GM19452 (cell line): ENCODE measurements around the gene GRAMD1B.

ENCODE experiments used
- ATAC-seq: cut with Tn5 transposase; IDR thresholded peaks from one replicate; pipeline ENCODE4 v1.9.1; 2021; ENCODE audit not compliant: unreplicated experiment

GRAMD1B gene

DNA sequence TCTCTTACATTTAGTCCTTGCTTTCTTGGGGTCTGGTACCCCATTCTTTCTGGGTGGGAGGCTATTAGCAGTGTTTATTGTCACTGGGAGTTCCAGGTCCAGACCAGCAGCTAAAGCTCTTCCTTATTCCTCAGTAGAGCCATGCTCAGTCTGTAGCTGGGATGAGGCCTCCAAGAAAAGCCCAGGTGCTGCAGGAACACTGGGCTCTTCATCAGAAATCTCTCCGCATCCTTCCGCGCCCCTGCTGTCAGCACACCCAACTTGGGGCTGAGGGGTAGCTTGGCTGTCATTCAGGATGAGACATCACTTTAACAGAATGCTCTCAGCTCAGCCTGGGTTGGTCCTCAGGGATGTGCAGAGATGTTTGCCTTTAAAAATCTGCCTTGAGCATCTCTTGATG, 97.5 kb downstream of the GRAMD1B start:
- no peak for ATAC-seq

DNA sequence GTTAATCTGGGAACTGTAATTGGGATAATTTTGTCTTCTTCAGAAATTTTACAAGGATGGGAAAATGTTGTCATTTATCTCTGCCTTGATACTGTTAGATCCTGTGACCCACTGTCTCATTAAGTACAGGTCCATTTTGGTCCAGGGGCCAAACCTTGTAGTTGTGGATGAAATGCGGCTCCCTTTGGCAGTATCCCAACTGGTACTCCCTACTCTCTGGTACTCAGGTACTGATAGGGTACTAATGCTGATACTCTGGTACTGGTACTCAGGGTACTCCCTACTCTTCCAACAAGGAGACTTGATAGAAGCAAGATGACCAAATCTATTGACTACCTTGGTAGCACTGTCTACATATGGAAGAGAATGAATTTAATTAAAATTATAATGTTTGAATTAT, 97.9 kb downstream of the GRAMD1B start:
- no peak for ATAC-seq

DNA sequence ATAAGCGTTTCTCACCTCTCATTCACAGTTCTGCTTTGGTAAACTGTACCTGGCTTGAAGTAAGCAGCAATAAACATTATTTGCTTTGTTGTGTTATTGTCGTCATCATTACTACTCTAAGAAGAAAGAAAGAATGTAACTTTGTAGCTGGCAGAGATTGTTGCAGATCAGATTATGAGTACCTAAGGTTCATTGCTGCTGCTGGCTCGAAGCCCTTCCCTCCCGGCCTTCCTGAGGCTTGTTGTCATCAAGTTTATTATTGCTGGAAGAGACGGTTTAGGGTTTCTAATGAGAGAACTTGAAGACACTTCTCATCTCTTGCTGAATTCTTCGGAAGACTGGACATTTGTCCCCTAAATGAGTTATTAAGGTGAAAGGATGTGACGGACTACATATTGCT, 101.3 kb downstream of the GRAMD1B start:
- ATAC-seq: no peak

DNA sequence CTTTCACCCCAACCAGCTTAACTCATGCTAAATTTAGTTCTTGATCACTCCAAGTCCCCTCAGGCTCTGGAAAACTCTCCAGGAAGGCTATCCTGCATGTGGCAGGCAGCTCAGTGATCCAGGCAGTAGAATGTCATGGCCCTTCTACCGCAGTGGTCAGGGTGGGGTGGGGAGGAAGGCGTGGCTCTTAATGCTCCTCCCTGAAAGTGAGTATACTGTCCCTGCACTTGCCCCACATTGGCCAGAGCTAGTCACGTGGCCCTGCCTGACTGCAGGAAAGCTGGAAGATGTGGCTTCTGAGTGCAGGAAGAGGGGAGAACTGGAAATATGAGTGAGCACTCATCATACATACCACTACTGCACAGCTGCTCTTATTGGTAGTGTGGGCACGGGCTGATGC, 102.1 kb downstream of the GRAMD1B start:
- ATAC-seq: no peak

DNA sequence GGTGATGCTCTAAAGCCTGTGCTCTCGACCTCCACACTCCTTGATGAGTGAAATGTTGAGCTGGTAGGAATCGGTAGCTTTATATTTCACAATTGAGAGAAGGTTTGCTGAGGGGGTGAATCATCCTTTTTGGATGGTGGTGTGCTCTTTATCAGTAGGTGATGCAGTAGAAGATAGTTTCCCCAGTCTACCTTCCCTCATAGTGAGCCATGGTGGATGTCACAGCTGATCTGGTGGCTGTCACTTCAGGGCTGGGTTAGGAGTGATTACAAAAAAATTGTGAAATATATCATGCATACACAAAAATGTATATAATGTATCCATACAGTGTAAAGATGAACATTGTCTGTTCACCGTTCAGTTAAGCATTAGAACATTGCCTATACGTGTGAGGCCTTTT, 105.3 kb downstream of the GRAMD1B start:
- ATAC-seq: no peak

DNA sequence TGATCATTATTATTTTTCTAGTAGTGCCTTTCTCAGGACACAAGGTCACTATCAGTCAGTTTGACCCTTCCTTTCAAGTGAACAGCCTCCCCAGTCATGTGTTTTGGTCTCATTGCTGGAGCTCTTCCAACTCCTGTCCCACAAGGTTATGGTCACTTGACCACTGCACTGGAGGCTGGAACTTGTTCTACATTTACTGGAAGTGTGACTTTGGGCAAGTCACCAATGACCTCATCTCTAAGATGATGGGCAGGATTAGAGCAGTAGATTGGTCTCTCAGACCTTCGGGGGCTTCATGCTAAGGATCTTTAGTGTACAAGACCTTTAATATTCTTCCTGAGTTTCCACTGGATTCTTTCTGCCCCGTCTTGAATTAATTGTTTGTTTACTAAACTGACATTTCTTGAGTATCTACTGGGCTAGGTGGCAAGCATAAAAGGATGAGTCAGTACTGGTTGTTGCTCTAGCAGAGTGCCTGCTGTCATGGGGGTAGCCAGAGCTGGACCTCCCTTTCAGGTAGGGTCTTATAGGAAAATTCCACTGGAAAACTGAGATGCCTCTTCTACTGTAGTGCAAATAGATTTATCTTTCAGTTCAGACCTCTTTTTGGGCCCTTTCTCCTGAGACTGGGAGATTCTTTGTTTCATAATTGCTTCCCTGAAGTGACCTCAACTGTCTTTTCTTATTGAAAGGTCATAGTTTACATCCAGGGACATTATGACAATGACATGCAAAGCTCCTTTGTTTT, 106.8 kb downstream of the GRAMD1B start:
- no peak for ATAC-seq

DNA sequence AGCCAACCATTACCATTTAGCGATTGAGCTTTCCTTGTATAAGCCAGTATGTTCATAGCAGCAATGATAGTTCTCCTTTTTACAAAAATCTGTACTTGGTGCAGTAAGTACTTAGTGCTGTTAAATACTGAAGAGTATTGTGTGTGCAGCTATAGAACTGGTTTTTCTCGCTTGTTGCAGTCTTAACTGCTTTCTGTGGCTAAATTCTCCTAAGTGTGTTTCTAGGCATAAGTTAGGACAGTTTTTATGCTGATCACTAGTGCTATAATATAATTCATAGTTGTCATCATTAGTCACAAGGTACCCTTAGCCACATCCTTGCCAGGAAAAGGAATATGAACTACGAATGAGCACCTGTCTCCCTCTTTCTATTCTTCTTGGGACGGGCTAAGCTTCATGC, 107.7 kb downstream of the GRAMD1B start:
- no peak for ATAC-seq

DNA sequence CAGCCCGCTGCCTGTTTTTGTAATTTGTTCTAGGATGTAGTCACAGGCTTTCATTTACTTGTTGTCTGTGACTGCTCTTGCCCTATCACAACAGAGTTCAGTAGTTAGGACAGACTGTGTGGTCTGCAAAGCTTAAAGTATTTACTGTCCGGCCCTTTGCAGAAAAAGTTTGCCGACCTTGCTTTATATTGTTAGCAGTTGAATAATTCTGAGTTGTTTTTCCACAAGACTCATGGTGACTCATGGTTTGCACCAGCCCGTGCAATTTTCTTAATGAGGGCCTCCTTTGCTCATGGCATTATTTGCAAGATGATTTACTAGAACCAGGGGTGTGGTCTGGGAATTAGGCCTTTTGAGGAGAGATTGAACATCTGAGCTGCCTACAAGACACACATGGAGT, 113.7 kb downstream of the GRAMD1B start:
- ATAC-seq: no peak

DNA sequence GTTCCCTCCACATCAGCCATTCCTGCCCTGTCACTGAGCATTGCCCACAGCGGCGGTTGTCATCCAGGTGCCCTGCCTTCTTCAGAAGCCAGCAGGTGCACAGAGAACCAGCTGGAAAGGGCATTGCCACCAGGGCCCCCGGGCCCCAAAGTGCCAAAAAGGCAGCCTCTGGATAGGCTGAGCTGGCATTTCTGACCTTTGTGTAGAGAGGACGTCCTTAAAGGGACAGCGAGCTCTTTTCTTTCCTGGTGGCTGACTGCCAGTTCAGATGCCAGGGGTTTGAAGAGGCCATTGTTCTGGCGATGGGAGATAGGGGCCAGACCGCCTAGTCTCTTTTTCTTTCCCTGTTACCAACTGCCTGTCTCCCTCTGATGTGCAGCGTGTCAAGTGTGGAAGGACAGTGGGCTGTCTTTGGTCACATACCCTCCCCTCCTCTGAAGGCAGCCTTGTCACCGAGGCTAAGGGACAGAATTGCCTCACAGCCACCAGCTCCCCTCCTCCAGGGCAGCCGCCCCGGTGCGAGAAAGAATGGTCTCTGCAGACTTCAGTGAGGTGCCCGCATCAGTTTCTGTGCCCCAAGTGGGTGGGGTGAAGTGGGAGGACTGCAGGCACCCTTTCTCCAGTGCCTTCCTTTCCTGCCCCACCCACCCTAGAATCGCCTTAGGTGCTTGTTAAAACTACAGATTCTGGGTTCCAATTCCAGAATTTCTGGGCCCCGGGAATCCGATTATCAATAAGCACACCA, 114.7 kb downstream of the GRAMD1B start:
- ATAC-seq: no peak

DNA sequence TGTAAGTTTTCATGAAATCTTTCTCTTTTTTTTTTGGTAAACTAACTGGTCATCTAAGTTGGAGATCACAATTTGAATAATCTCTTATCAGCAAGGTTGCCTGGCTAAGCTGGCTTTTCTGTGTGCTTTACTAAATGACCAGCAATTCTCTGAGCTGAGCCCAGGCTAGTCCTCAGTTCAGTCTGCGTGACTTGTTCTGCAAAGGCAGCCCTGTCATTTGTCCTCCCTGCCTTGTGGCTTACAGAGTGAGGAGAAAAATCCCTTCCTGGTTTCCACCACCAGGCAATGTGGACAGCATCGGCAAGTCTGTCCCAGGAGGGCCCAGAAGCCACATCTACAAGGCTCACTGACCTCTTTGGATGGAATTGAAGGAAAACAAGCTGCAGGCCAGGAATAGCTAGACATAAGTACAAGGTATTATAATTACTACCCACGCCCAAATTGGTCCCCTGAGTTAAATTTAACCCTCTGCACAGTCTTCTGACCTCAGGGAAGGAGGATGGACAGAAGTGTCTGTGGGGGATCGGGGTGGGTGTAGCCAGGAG, 115.7 kb downstream of the GRAMD1B start:
- ATAC-seq: no peak

DNA sequence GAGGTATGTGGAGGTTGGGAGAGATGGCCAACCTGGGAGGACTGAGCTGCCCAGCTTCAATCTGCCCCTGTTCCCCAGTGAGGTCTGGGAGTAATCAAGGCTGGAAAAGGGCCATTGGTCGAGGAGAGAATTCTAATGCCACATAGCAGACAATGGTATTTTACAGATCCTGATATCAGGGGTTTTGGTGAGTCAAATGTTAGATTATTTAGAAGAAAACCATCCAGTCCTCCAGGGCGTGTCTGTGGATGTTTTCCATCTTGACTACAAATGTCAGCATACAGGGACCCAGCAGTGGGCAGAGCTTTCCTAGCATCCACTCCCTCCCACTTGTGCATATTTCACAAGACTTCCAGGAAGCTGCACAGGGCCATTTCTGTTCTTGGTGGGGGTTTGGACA, 116.4 kb downstream of the GRAMD1B start:
- no peak for ATAC-seq

DNA sequence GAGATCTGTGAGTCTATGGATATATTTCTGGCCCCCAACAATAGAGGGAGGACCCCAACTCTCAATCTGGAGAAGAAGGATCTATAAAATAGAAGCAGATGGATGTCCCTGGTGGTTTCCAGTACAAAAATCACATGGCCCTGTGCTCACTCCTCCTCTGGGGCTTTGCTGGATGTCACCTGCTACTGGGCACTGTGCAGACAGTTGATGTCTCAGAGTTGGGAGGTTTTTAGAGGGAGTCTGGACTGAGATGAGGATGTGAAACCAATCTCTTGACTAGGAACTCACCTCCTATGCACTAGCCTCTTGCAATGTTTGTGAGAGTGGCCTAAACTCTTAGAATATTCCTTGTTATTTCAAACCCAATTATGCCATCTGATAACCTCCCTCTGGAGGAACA, 117.1 kb downstream of the GRAMD1B start:
- ATAC-seq: peak; percentile 73

DNA sequence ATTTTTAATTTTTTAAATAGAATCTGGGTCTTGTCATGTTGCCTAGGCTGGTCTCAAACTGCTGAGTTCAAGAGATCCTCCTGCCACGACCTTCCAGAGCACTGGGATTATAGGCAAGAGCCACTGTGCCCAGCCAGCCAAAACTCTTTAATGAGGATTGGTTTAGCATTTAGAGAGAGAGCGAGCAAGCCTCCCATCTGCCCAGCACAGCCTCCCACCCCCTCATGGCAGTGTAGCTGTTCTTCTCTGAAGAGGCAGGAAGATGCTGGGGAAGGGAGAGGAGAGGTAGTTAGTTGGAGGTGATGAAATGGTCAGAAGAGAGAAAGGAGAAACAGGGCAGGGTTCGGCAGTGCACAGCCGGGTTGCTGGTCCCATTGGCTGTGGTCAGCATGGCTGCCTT, 118.7 kb downstream of the GRAMD1B start:
- ATAC-seq: no peak

DNA sequence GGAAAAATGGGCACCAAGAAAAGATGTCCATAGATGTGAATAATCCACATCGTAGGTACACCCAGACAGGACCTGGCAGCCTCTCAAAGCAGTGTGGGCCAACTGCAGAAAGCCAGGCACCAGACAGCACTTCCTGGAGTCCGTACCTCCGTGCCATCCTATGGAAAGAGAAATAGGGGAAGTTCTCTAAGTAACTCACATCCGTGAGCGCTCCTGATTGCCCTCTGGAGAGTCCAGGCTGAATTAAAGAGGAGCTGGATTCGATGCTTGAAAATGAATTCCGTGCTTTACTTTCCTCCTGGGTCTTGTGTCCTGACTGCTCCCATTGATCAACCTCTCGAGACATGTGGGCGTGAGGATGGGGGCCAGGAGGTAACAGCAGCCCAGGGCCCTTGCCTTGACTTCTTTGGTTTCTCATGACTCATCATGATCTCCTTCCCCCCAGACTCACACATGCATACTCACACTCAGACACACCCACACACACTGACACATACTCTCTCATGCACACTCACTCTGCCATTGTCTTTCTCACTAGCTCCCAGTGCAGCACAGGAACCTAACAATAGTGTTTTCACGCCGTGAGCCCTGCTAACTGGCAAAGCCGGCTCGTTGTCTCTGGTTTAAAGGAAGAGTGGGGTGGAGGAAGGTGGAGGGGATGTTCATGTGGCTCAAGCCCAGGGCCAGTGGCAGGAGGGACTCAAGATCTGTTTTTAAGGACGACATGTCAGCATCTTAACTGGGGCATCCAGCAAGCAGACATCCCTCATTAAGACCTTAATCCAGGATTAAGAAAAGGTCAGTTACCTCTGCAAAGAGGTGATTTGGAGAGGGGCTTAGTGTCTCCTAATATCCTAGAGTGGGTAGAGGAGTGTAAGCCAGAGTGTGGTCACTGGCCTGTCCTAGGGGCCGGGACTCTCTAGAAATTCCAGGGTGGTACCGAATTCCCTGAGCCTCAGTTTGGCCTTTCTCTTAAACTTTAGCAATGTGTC, 120.2 kb downstream of the GRAMD1B start:
- ATAC-seq: no peak

DNA sequence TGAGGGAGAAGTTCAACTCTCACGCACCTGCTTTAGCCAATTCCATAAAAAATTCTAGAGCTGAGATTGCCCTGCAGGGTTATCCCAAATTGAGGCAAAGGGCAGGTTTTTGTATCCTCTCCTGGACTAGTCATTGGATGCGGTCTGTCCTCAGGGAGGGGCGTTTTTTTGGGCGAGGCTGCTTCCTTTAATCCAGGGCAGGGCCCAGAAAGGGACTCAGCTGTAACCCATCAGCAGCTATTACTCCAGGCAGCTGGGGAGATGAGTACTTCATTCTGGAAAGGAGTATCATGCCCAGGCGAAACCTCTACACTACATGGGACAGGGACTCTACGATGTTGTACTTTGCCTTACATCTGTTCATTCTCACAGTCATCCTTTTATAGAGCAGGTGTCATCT, 121.0 kb downstream of the GRAMD1B start:
- no peak for ATAC-seq

DNA sequence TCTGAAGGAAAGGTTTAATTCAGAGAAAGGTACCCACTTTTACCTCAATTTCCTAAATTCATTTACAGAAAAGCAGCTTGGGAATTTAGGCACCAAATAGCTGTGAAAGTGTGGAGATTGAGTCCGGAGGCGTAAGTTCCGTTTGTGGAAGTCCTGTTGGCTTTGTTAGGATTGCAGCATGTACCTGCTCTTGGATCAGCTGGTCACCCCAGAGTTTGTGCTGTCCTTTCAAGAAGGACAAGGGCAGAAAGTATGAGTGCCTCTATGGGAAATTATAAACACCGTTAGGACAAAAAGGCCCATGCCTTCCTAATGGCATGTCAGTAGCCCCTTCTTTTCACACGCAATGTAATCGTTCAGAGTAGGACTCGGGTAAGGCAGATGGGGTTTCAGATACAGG, 126.6 kb downstream of the GRAMD1B start:
- ATAC-seq: no peak

DNA sequence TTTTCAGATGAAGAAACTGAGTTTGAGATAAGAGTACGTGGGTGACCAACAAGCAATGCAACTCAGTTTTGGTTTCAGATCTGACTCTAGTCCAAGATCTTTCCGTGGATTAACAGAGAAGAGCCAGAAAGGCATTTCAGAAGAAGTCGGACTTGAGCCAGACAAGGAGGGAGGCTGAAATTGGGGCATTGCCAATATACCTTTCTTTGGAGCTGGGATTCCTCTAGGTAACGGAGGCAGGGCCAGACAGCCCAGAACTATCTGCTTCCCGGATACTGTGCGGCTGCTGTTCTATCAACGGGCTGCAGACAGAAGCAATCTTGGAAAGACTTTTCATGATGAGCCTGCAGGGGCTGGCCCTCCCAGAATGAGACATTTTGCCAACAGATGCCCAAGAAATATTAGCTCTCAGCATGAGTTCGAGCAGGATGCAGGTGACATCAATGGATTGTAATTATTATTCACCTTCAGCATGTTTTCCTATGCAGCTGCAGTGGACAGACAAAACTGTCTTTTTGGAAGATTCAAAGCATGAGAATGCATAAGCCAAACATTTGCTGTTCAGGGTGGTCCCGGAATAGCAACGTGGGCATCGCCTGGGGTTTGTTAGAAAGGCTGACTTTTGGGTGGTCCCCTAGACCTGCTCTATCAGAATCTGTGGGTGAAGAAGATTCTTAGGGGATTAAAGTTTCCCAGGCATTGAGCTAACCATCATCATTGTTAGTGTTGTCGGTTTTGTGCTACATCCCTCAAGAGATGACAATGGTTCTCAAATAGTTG, 128.7 kb downstream of the GRAMD1B start:
- no peak for ATAC-seq

DNA sequence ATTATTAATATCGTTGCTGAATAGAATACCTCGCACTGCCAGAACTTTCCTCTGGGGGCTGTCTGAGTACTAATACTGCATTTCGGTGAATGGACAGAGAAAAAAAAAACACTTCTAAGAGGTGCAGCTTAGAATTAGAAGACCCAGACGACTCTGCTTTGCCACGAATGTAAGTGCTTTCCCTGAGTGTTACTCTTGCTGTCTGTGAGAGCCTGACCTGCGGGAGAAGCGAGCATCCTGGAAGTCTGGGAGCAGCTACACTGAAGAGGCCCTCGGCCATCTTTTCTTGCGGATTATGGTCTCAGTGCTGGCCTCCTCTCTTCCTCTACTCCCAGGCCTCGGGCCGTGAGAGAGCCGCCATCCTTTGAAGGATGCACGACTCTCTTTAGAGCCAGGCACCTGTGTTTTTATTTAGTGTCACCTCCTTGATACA, 129.5 kb downstream of the GRAMD1B start:
- ATAC-seq: no peak

DNA sequence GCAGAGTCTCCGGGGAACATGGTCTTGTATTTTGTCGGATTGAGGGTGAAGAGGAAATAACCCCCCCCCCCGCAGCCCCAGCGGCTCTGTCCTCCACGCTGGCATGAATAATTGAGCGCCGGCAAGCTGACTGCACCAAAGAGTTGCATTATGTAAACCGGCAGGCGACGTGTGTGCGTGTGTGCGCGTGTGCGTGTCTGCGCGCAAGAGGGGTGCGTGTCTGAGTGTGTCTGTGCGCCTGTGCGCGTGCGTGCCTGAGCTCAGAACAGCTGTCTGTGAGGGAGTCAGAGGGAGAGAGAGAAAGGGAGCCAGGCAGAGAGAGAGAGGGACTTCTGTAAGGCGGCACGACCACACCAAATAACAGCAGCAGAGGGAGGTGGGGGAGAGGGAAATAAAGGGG, 129.9 kb downstream of the GRAMD1B start:
- no peak for ATAC-seq

DNA sequence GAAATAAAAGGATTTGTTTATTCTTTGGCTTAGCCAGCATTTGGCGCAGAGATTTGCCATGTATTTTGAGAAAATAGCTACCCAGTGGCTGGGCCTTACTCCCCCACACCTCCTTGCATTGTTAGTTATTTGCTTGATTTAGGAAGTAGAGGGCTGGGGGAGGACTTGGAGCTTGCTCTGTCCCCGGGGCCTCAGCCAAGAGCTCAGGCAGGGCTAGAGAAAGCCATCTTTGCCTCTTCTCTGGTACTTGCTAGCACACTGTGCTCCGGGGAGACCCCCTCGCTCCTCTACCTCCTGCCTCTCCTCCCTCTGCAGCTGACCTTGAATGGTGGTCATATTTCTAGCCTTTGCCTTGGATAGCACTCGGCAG, 131.3 kb downstream of the GRAMD1B start:
- no peak for ATAC-seq
